Limb (tissue), 2 donors: ENCODE data around the gene MCU.
"Not testable (repeated sequence)": the region's sequence is repeated elsewhere in the genome, so short reads cannot be mapped to it uniquely, and the experiment has no call there.

Source experiments
- DNase-seq, 2 donors: peaks; one replicate each; pipeline ENCODE4 v3.0.0-alpha.2; 2016; ENCODE audit errors: extremely low spot score in 2 of 2

Gene MCU

GRCh38 chr10:72730479-72730878 lies 38.5 kb downstream of the MCU start:
- DNase-seq = no peak

- no peak for DNase-seq
These were observed 40.0 kb downstream of the MCU start for GRCh38 chr10:72731916-72732419.

GRCh38 chr10:72732521-72732920 lies 40.6 kb downstream of the MCU start:
- no peak for DNase-seq

- no peak for DNase-seq
These were observed 42.0 kb downstream of the MCU start for GRCh38 chr10:72733989-72734388.

- no peak for DNase-seq
These were observed 43.5 kb downstream of the MCU start for GRCh38 chr10:72735288-72735936.

GRCh38 chr10:72736176-72736827 lies 44.4 kb downstream of the MCU start:
- peak in 1 of 2 donors; percentile 63 for DNase-seq

- DNase-seq = no peak
These were observed 44.9 kb downstream of the MCU start for GRCh38 chr10:72736828-72737220.

GRCh38 chr10:72737357-72737756 lies 45.4 kb downstream of the MCU start:
- DNase-seq = not testable (repeated sequence)

GRCh38 chr10:72738486-72738885 lies 46.5 kb downstream of the MCU start:
- no peak for DNase-seq

GRCh38 chr10:72740528-72740927 lies 48.6 kb downstream of the MCU start:
- DNase-seq = no peak

GRCh38 chr10:72742092-72742491 lies 50.1 kb downstream of the MCU start:
- no peak for DNase-seq

GRCh38 chr10:72742797-72743196 lies 50.9 kb downstream of the MCU start:
- DNase-seq = no peak

GRCh38 chr10:72744566-72744965 lies 52.6 kb downstream of the MCU start:
- no peak for DNase-seq

- DNase-seq = no peak
These were observed 54.8 kb downstream of the MCU start for GRCh38 chr10:72746426-72747363.

GRCh38 chr10:72747521-72747920 lies 55.6 kb downstream of the MCU start:
- DNase-seq = no peak

- no peak for DNase-seq
These were observed 61.9 kb downstream of the MCU start for GRCh38 chr10:72753760-72754231.

- no peak for DNase-seq
These were observed 62.5 kb downstream of the MCU start for GRCh38 chr10:72754275-72755032.

- no peak for DNase-seq
These were observed 64.9 kb downstream of the MCU start for GRCh38 chr10:72756674-72757385.

GRCh38 chr10:72757732-72758131 lies 65.8 kb downstream of the MCU start:
- no peak for DNase-seq

- not testable (repeated sequence) for DNase-seq
These were observed 67.0 kb downstream of the MCU start for GRCh38 chr10:72758930-72759329.
